HG03457 (cell line): Measurements from ENCODE around the gene ZIC4.

ENCODE experiments used
- ATAC-seq: cut with Tn5 transposase; IDR thresholded peaks from one replicate; pipeline ENCODE4 v1.9.1; 2021; ENCODE audit warnings: moderate number of reproducible peaks; ENCODE audit not compliant: unreplicated experiment

Gene ZIC4

DNA sequence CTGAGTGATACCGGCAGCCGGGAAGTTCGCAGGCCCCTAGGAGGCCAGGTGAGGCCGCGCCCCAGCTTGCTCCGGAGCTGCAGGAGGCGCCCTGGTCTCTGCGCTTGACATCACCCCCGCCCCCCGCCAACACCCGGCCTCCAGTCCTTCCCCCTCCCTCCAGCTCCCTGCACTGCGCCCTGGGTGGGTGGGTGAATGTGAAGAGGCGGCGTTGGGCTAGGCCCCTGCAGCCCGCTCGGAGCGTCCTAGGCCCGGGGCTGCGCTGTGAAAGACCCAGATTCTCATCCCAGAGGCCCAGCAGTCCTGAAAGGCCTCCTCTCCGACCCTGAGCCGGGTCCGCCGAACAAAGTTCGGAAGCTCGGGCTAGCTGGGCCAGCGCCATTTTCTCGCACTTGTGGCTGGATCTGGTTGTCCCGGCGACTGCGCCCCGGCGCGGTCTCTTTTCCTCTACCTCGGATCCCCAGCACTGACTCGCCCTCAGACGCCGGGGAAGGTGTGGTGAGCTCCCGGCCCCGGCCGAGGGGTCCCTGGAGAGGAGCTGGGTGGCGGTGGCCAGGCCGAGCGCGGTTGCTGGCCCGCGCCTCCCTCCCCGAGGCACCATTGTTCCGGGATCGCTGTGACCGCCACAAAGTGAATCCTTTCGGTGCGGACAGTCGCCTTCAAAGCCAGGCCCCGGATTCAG, 12.9 kb downstream of the ZIC4 start:
- no peak for ATAC-seq

DNA sequence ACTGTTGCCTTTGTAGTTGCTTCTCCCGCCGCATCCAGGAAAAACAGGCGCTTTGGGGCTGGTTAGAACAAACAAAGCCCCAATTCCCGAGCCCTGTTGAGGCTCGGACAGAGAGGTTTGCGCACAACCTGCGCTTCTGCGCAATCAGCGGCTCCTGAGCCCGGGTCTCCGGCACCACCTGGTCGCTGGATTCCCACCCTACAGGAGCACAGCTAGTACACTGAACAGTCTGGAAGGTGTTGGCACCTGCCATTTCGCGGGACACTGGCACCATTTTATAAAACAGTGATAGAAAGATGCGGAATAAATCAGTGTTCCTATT, 13.8 kb downstream of the ZIC4 start:
- ATAC-seq: no peak

DNA sequence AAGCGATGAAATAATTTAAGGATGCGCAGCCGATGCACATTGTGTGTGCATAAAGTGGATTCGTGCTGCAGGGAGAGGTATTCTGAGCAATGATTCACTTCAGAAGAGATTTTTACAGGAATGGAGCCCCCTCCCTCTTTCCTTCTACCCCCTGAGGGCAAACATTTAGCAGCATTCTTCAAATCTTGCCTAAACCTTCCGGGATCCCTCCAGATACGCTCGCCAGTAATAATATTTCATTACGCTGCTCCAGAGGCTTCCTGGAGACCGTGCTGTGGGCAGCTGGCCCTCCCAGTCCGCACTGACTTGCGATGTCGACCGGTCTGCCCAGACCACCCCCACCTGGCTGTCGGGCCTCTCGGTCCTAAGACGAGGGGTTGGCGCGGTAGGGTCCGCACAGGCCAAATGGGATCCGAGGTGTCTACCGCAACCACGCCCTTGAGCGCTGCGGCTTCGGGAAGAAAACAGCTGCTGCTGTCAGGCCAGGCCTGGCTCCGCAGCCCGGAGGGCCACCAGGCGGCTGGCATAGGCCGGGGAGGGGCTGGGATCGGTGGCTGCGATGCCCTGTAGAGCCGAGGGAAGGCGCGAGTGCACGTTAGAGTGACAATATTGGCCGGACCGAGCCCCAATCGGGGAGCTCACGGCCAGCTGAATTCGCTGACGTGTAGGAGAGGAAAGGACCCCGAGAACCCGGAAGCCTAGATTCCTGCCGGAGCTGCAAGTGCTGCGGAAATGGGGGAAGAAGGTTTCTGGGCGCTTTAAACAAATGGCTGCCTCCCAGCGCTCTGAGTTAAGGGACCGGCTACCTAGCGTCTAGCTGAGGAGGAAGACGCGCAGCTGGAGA, 14.3 kb downstream of the ZIC4 start:
- no peak for ATAC-seq

DNA sequence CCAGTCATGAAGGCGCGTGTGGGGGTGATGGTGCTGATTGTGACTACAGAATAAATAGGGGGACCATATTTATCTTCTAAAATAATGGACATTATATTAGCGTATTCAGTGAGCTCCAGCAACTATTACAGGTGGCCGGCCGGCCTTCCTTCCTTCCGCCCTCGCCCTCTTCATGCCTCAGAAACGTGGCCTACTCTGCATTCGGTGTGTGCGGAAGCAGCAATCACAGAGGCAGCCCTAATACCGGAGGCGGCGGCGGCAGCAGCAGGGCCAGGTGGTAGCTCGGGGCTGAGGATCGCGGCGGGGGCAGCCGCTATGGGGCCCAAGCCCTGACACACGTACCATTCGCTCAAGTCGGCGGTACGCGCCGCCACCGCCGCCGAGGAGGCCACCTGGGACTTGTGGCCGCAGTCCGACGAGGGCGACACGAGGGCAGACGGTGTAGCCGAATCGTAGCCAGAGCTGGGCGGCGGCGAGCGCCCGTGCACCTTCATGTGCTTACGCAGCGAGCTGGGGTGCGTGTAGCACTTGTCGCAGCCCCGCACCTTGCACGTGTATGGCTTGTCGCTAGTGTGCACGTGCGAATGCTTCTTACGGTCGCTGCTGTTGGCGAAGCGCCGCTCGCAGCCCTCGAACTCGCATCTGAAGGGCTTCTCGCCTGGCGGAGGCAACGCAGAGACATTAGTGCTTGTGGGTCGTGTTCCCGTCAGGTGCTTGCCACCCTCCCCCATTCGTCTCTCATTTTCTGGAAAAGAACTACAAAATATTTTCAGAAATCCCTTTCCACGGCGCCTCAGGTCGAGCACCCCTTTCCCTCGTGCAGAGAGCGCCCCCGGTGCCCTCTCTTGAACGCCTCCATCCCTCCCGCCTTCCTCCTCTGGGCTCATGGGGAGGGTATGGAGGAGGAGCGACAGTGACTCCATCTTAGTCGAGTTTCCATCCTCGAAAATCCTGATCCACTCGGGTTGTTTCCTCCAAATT, 15.5 kb downstream of the ZIC4 start:
- ATAC-seq: no peak

DNA sequence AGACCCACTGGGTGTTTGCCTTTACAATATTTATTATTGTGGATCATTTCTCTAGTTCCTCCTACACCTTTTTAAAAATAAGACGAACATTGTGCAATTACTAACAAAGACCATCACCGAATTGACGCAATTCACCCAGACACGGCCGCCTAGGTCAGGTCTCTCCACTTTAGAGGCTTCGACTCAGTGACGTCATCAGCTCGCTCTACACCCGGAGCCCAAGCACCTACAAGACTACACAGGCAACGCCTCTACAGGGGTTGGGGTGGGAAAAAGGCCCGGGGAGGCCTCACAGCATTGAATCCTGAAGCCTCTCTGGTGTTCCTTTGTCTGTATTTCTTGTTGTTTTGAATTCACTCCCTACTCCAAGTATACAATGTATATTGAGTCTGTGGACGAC, 16.6 kb downstream of the ZIC4 start:
- ATAC-seq: no peak

DNA sequence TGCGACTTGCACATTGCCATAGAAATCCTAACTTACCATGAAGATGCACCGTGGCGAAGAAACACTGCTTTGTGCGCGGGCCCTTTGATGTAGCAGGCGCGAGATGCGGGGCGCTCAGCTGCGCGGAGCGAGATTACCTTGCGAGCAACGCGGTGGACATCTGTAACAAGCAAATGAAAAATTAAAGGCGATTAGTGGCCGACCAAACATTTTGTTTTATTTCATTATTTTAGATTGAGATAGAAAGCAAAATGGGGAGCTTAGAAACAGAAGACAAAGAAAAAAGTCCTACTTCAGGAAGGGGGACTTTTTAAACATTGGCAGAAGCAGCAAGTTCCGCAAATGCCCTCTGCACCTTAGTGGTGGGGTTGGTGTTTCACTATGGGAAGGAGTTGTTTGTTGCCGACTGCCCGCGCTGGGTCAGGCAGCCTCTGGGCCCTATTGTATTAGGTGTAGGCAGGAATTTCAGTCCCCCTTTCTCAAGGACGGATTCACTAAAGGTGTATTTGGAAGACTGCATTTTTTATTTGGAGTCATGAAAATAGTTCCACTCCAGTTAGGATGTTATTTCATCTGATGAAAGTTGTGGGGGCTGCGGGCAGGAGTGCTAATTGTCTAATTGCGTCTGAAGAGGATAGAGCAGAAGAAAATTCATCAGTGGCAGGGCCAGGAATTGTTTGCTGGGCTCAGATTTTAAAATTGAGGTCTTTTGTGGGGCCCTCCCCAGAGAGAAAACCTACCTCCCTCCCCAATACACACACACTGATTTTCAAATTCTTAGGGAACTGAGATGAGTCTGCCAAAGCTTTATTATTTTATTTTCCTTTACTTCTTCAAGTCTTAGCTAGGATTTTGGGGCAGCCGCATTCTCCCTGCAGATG, 17.4 kb downstream of the ZIC4 start:
- no peak for ATAC-seq

DNA sequence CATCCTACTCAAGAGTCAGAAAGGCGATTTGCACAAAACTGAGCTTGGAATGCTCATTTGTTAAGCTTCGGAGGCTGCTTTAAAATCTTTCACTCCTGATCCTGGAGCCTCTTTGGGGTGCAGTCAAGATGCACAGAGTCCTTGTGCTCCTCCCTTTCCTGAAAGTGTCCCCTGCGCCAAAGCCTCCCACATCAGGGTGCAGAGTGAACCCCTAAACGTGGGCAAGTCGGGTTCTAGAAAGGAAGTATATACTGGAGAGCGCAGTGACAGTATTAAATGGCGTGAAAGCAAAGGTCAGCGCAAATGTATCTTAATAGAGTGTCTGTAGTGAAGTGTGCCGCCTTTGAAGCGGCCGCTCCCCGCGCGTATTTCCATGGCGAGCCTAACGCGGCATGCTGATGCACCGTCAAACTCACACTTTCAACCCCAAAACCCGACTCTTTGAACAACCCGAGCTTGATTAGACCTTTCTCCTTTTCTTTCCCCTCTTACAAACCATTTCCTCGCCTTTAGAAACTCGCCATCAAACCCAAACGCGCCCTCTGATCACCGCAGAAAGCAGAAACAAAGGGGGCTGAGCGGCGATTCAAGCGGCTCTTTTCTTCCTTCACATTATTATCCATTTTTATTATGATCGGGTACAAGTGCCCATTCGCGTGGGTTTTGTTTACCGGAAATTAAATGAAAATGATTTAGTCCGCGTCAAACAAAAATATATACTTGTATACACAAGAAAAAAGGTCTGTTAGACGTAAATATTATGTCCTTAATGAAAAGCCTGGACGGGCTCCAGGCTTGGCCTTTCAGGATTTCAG, 18.3 kb downstream of the ZIC4 start:
- no peak for ATAC-seq

DNA sequence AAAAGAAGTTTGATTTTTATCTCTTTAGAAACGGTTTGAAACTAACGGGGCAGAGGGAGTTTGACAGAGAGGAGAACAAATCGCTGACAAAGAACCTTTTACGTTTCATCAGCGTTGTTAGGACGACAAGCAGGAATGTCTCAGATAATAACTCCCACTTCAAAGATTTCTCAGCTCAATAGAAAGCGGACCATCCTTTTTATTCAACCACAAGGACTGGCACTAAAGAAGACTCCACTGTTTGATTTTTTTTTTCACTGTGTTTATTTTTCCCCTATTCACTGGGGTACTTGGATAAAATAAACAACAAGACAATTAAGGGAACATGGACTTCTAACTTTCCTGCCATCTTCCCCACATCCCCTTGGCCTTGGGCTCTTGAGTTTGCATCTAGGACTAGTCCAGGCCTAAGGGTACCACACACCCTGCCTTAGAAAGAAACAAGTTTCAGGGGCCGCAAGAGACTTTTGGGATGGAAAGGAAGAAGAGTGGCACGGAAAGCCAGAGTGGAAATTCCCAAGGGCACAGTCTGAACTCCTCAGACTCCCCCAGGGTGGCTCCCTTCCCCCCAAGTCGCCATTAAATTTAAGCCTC, 19.0 kb downstream of the ZIC4 start:
- no peak for ATAC-seq

DNA sequence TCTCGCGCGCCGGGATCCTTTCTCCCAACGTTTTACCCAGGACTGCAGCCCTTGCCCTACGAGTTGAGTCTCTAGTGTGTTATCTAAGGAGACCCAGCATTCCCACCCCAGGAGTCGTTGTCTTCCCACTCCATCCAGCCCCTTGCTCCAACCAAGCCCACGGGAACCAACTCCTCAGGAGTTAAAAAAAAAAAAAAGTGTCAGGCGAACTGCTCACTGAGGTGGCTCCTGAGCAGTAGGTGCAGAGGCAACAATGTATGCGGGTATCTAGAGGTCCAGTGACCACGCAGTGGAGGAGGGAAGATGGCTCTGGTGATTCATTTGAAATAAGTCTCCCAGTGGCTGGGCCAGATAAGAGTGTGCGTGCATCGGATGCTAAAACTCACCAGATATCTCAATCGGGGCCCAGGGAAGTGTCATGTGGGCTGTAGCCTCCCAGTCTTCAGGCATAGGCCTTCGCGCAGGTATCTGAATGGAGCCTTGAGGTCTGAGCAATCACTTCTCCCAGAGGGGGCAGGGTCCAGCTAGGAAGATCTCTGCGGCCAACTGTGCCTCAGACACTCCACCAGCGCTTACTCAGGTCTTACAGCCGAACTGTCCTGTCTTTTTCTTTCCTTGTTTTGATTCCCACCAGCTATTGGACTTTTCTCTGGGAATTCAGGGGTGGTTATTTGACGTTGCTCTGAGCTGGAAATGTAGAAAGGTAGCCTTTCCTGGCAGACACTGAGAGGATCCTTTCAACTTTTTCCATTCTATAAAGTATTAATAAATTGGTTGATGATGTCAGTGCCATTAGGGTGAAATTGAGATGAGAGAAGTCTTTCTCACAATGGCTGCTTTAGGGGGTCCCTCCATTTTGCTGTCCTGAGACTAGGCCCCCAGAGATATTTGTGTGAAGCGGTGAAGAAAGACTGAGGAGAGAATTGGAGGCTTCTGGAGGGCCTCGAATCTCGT, 21.0 kb downstream of the ZIC4 start:
- no peak for ATAC-seq

DNA sequence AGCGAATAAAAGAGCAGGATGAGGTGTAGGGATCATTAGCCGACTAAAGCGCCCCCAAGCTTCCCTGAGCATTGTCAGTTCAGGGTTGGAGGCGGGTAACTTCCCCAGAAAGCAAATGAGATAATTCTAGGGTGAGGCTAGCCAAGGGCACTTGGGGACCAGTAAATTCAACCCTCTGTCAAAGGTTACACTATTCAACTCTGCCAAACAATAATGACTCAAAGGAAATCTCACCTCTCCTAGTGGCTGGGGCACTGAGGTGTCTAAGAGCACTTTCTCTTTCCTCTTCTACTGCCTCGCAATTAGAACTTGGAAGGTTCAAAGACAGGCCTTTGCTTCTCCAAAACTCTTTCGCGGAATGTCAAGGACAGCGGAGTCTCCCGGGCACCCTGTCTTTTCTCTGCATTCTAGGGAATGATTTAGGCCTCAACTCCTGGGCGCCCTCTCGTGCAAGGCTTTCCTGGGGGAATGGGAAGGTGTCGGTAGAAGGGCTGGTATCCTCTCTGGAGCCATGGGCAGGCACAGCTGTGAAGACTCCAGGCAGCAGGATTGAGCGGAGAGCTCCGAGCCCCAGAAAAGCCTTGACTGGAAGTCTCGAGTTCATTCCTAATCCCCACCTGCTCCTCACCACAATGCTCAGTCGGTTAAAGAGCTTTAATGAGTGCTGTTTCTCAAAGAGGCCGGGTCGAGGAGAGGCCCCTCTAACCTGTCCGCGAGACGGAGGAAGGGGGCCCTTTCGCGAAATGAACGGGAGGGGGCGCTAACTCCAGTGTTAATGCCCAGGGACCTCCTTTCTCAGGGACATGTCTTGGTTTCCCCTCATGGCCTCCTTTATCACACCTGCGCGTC, 21.9 kb downstream of the ZIC4 start:
- no peak for ATAC-seq

DNA sequence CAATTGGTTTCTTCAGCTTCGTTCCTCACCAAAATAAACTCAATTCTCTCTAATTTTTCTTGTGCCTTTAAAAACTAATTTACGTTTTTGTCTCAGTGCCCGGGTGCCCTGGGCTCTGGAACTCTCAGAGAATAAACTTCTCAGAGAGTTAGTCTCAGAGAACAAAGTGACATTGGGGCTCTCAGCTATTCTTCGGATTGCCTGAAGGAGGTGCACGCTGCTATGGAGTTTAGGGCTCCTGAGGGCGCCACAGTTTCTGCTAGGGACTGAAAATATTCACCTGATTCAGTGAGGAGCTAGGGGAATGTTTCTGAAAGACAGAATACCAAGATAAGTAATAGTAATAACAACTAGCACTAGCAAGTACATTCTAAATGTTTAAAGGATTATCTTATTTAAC, 22.7 kb downstream of the ZIC4 start:
- ATAC-seq: no peak

DNA sequence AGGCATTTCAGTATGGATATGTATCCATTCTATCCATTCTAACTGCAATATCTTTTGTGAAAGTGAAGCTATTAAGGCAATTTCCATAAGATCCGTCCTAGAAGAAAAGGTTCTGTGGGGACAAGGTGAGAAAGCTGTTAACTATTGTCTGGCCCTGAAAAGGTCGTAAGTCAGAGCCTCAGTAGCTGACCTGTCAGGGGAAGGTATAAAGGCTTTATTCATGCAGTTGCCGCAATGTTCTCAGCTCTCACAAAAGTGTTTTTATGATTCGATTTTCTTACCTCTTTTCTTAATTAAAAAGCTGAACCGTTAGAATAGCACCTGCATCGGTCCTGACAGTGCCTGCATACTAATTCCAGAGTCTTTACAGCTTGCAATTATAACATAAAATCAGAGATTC, 24.7 kb downstream of the ZIC4 start:
- no peak for ATAC-seq

DNA sequence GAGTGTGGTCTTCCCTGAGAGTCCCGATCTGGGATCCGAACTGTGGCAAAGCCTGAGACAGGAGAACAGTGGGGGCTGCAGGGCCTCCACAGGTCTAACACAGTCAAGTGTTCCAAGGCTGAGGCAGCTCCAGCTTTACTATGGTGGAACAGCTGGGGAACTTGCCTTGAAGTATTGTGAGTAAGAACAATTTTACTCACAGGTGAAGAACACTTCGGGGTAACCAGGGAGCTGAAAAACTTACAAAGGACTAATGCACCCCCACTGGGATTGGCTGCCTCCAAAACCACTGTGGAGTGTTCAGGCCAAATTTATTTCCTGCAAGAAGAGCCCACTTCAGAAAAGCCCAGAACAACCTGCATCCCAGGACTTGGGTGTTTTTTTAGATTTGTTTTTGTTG, 25.4 kb downstream of the ZIC4 start:
- ATAC-seq: no peak

DNA sequence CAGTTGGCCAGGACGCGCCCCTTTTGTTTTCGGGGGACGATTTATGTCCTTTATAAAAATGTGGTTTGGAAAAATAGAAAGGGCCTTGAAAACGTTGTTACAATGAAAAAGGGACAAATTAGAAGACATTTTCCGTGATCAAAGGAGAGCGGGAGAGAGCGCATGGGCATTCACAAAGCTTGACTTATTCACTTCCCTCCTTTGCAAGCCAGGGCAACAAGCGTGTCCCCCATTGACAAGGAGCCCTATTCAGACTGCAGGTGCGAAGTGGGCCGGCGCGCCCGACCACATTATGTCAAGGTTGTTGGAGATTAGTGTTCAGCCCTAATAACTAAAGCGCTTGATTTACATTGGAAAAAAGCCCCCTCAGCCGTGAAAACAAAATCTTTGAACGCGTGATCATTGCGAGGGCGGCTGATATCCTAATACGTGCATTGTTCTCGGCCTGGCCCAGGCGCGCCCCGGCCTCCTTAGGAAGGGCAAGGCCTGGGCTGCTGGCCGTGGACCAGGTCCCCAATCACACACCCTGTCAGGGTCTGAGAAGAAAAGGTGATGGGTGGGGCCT, 25.9 kb downstream of the ZIC4 start:
- ATAC-seq: no peak

DNA sequence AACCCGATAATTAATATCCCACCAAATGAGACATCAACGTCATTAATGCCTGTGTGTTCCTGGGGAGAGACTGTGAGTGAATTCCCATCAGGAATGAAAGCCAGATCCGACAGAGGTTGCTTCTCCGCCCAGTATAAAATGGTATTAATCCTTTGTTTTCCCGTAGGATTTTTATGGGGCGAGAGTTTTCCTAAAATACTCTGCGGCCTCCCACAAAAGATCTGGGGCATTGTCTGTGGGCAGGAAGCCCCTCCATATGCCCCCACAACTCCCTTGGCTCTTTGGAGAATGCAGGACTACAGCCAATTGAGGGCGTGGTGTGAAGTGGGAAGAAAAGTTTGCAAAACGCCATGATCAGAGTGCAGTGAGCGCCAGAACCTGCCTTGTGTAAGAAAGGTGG, 26.7 kb downstream of the ZIC4 start:
- no peak for ATAC-seq

DNA sequence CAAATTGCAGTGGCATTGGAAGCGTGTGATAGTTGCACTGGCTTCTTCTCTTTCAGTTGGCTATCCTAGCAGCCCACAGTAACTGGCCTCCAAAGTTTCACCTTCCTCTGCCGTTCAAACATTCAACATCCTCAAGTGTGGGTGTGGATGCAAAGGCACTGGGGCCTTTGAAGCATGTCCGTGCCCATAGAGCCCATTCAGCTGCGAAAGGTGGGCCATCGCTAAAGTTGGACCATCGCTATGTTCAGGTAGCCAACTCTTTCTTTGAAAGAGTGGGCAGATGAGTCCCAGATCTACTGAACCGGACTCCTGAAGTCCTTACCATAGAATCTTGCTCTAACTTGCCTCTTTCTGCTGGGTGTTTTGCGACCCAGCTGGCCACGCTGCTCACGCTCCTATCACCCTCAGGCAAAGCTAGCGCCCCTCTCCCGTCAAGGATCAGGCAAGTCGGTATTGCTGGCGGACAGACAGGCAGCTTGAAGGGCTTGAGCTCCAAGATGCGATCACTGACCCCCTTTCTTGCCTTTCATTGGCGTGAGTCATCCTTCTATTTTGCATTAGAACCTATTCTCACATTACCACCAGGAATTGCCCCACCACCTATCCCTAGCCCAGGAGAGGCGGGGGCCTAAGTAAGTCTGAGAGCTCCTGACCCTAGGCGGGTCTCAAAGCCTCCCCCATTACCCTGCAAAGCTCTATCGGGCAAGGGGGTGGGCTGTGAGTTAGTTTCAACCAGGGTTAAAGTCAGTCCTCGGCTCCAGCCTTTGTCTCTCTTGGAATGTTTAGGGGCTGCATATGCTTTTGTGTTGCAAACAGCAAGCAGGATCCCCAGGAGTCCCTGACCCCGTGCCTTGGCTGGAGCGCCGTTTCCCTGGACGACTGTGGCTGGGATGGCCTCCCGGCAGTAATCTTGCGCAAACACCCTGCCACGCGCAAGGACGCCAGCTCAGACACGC, 28.7 kb downstream of the ZIC4 start:
- ATAC-seq: no peak
